Transverse colon (tissue), 3 donors: ENCODE measurements around the gene LMO2.

Experiments
- POLR2A ChIP-seq: fragments of 450-650 bp; IDR thresholded peaks from one replicate; pipeline ENCODE4 v1.6.1; 2016; ENCODE audit warnings: antibody characterized with exemption, mild to moderate bottlenecking, moderate library complexity
- TF ChIP-seq, protein P1 (sequence below), 5 experiments: fragments of 200-600 bp in 3 of 5; fragments of 450-650 bp in 2 of 5; sonication (generic) in 3 of 5; IDR thresholded peaks; 1 replicate in 2 of 5; 2 replicates in 3 of 5; pipeline ENCODE4 v1.5.1; 2016 to 2017; ENCODE audit warnings: antibody characterized with exemption in 5 of 5, inconsistent platforms in 3 of 5, mild to moderate bottlenecking in 2 of 5, moderate library complexity in 1 of 5

DNA sequence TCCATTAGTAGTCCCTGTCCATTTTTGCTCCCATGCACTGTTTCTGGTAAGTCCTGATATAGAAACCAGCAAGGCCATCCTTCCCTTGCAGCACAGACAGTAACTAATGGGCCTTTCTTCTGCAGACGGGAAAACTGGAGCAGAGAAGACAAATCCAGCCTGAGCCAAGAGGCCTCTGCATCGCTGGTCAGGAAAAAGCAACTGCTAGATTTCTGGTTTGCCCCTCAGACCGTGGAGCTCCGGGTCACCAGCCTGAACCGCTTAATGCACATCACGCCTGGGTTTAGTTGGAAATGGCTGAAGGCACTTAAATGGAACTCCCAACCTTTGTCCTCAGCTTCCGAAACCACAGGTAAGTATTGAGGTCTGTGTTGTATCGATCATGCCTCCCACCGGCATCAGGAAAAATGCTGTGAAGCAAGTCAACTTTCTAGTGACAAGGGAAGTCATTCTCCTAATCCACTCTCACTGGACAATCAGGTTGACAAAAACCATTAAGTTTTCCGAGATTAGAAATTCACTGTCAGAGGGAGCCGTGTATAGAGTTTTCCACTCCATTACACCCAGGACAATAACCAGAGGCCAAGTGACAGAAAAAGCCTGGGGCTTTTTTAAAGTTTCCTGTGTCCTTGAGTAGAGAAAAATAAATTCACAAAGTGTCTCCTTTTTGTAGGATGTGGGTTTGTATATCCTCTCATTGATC, 14.8 kb upstream of the LMO2 start:
- TF ChIP-seq, protein P1, sequence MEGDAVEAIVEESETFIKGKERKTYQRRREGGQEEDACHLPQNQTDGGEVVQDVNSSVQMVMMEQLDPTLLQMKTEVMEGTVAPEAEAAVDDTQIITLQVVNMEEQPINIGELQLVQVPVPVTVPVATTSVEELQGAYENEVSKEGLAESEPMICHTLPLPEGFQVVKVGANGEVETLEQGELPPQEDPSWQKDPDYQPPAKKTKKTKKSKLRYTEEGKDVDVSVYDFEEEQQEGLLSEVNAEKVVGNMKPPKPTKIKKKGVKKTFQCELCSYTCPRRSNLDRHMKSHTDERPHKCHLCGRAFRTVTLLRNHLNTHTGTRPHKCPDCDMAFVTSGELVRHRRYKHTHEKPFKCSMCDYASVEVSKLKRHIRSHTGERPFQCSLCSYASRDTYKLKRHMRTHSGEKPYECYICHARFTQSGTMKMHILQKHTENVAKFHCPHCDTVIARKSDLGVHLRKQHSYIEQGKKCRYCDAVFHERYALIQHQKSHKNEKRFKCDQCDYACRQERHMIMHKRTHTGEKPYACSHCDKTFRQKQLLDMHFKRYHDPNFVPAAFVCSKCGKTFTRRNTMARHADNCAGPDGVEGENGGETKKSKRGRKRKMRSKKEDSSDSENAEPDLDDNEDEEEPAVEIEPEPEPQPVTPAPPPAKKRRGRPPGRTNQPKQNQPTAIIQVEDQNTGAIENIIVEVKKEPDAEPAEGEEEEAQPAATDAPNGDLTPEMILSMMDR (IDR thresholded peaks at IDR 0.05): no peak
- TF ChIP-seq POLR2A: no peak
